Measurements from ENCODE around the gene GPRIN1. TPM values are rescaled to one million over a fixed set of nuclear protein-coding genes. Genes with fewer than 3 reads are reported as not detected.

The GPRIN1 gene
- total RNA-seq, 4 donors from 2014 or later, result 0.57 to 4.6 (median 2.2) TPM

DNA sequence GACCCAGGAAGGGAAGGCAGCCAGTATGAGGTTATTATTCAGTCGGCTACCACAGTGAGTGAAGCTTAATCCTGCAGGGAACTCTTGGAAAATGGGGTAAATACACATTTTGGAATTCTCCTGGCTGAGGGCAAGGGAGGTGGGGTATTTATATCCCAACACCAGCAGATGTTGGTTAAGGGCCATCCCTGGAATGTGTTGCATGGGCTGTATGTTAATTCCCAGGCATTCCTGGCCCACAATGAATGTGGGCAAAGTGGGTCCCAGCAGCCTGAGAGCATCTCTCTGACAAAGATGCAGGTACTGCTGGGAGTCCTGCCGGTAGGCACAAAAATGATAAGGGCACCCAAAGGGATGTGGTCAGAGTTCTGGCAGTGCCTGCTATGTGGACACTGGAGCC is 2.9 kb upstream of the GPRIN1 start:
- intact Hi-C loops (cut with DNase I), result no loop called here
- H3K36me3 ChIP-seq, result no peaks in the 10 kb centered on the region
- no peak overlapping the region for H3K27ac ChIP-seq
- no peak overlapping the region for H3K4me3 ChIP-seq
- no peak for DNase-seq
- H3K4me1 ChIP-seq, result peaks cover 11 to 19% (median 13%) of the 10 kb centered on the region in 3 donors
- TF ChIP-seq CTCF (IDR thresholded peaks at IDR 0.05) (no peak), POLR2A (IDR thresholded peaks at IDR 0.05) (no peak)
- H3K9me3 ChIP-seq, result no peaks in the 10 kb centered on the region
- peaks cover 0 to 80% (median 0%) of the 10 kb centered on the region in 4 donors for H3K27me3 ChIP-seq
- WGBS, 2 donors, result 45 to 60% methylated on average over 1 to 2 of the region's 2 CpGs

- no peak overlapping the region for H3K4me3 ChIP-seq
- H3K9me3 ChIP-seq, result no peaks in the 10 kb centered on the region
- peaks cover 0 to 74% (median 0%) of the 10 kb centered on the region in 4 donors for H3K27me3 ChIP-seq
- 79 to 82% methylated on average over 6 of the region's 6 CpGs for WGBS, 2 donors
- H3K4me1 ChIP-seq, result peaks cover 11 to 19% (median 13%) of the 10 kb centered on the region in 3 donors
- DNase-seq, result no peak
- intact Hi-C loops (cut with DNase I), result no loop called here
- H3K27ac ChIP-seq, result no peak overlapping the region
- TF ChIP-seq CTCF (IDR thresholded peaks at IDR 0.05), result no peak
- H3K36me3 ChIP-seq, result no peaks in the 10 kb centered on the region
Measured at GRCh38 chr5:176612008-176612407, 2.1 kb upstream of the GPRIN1 start.

- Histone ChIP-seq H3K27me3 (peaks cover 0 to 71% (median 0%) of the 10 kb centered on the region in 4 donors), H3K4me3 (no peak overlapping the region), H3K36me3 (no peaks in the 10 kb centered on the region), H3K4me1 (peaks cover 11 to 19% (median 13%) of the 10 kb centered on the region in 3 donors), H3K9me3 (no peaks in the 10 kb centered on the region), H3K27ac (no peak overlapping the region)
- intact Hi-C loops (cut with DNase I), result no loop called here
- WGBS, 2 donors, result 12 to 16% methylated on average over 10 of the region's 10 CpGs
- TF ChIP-seq POLR2A (IDR thresholded peaks at IDR 0.05) (no peak), CTCF (IDR thresholded peaks at IDR 0.05) (no peak)
- DNase-seq, result no peak
Measured at GRCh38 chr5:176611435-176611834, 1.5 kb upstream of the GPRIN1 start.

DNA sequence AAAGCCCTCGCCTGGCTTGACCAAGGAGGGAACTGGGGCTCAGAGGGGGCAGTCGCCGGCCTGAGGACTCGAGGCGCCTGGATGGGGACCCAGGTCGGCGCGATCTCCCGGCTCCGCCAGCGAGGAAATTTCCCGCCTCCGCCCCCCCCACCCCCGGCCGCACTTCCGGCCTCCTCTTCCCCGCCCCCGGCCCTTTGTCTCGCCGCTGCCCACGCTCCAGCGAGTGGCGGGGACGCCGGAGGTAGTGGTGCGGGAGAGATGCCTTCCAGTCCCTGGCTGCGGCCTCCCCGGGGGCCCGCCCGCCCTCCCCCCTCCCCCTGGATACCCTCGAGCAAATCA is 448 bp upstream of the GPRIN1 start:
- H3K4me1 ChIP-seq, result peaks cover 11 to 19% (median 13%) of the 10 kb centered on the region in 3 donors
- no CpG with 5 or more reads among the region's 31 CpGs for WGBS, 2 donors
- peaks cover 0 to 61% (median 0%) of the 10 kb centered on the region in 4 donors for H3K27me3 ChIP-seq
- peak overlapping the region; percentile 60 to 83 (median 63) for H3K4me3 ChIP-seq
- TF ChIP-seq POLR2A (IDR thresholded peaks at IDR 0.05) (no peak), CTCF (IDR thresholded peaks at IDR 0.05) (no peak)
- no peaks in the 10 kb centered on the region for H3K36me3 ChIP-seq
- DNase-seq, result no peak
- intact Hi-C loops (cut with DNase I), result no loop called here
- peak overlapping the region in 3 of 4 donors; percentile 17 to 55 (median 36) for H3K27ac ChIP-seq
- no peaks in the 10 kb centered on the region for H3K9me3 ChIP-seq

DNA sequence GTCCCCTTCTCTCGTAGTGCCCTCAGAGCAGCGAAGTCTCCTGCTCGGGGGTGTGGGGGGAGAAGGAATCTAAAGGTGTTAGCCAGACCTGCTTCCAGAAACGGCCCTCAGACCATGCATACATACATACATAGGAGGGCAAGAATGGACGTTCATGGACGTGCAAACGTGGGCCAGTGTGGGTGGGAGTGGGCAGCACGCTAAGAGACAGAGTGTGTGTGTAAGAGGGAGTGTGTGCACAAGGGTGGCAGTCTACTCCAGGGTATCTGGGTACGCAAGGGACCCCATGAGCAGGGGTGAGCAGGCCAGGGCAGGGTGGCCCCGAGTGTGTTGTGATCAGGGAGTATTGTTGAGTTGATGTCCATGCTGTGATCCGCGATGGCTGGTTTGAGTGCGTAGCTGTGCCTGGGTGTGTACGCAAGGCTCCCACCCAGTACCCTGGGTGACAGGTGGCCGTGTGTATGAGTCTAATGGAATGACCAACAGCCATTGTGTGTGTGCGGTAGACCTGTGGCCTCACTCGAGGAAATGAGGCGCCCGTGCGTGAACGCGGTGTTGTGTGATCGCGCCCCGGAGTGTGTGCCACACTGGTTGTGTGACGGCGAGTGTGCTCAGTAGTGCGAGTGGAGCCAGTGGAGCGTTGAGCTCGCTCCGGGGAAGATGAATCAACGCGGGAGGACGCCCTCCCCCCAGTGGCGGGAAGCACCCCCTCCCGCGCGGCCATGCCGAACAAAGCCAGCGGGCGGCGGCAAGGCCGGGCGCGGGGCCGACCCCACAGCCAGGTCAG is 826 bp downstream of the GPRIN1 start:
- peaks cover 11 to 19% (median 13%) of the 10 kb centered on the region in 3 donors for H3K4me1 ChIP-seq
- peak overlapping the region; percentile 60 to 83 (median 63) for H3K4me3 ChIP-seq
- no peaks in the 10 kb centered on the region for H3K36me3 ChIP-seq
- H3K27ac ChIP-seq, result no peak overlapping the region
- H3K27me3 ChIP-seq, result peaks cover 0 to 54% (median 0%) of the 10 kb centered on the region in 4 donors
- no peaks in the 10 kb centered on the region for H3K9me3 ChIP-seq
- intact Hi-C loops (cut with DNase I), result no loop called here
- TF ChIP-seq POLR2A (IDR thresholded peaks at IDR 0.05), result no peak
- no peak for TF ChIP-seq CTCF (IDR thresholded peaks at IDR 0.05)
- 38 to 58% methylated on average over 4 to 31 of the region's 46 CpGs for WGBS, 2 donors
- no peak for DNase-seq
